Inflammatory macrophage treated with lipopolysaccharide for 1 hour (primary cell): ENCODE data around the gene TMEM256.

ENCODE experiments used
- DNase-seq, 2 donors: peaks; one replicate each; pipeline ENCODE4 v3.0.0-alpha.2; 2020 to 2022

The TMEM256 gene

DNA sequence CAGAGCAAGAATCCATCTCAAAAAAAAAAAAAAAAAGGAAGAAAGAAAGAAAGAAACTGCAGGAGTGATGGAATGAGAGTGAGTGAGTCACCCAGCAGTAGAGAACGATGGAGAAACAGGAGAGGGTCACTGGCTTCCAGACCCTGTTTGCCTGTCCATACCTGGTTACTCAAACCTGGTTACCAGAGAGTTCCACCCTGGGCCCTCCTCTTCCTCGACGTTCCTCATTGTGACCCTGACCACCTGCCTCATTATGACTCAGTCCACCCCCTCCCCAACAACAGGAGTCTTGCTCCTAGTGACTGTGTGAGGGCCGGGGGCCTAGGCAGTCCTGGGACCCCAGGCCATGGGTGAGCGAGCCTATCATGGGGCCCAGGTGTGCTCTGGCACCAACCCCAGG lies 24.7 kb upstream of the TMEM256 start, which contains the start of gene SPEM3:
Gene SPEM3 (plus strand): TSS at position 301 of the 400 bp plus-strand sequence. CDS start 46 bp downstream, at position 347.
- no peak for DNase-seq

- no peak for DNase-seq
Measured at GRCh38 chr17:7427549-7427948, 23.7 kb upstream of the TMEM256 start.

- no peak for DNase-seq
Measured at GRCh38 chr17:7426896-7427489, 23.1 kb upstream of the TMEM256 start.

- DNase-seq: no peak
Measured at GRCh38 chr17:7426203-7426863, 22.4 kb upstream of the TMEM256 start.

DNA sequence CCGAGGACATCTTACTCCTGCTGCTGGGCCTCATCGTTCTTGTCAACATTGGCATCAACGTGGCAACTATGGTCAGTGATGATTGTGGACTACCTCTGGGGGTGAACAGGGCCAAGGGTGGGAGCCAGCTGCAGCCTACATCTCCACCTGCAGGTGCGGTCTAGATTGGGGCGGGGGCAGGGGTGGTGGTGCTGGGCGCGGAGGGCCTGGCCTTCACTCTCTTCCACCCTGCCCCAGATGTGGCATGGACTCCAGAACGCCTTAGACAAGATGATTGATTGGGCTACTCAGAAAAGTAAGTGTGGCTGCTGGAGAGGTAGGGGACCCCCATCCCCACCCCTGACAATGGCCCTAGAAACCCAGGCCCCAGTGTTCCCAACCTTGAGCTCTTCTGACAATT lies 21.9 kb upstream of the TMEM256 start:
- no peak for DNase-seq

DNA sequence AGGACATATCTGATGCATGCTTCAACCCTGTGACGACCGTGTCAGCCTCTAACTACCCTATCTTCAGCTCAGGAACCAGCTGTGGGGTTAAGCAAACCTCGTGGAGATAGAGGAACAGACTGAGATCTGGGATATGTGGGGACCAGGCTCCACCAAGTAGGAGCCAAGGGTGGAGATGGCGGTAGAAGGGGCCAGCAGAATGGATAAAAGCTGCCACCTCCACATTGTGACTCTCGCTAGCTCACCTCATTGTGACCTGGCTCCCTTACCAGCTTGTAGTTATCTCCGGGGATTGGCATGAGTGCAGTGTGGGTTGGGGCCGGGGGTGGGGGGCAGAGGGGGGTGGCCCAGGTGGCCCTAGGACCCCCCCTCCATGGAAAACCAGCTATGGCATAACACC lies 21.4 kb upstream of the TMEM256 start, which contains the start of gene SPEM2:
Gene SPEM2 (plus strand): TSS at position 301 of the 400 bp plus-strand sequence. CDS start 73 bp downstream, at position 374.
- no peak for DNase-seq

GRCh38 chr17:7423679-7424078 lies 19.8 kb upstream of the TMEM256 start:
- no peak for DNase-seq

- DNase-seq: no peak
Measured at GRCh38 chr17:7421186-7421585, 17.3 kb upstream of the TMEM256 start.

DNA sequence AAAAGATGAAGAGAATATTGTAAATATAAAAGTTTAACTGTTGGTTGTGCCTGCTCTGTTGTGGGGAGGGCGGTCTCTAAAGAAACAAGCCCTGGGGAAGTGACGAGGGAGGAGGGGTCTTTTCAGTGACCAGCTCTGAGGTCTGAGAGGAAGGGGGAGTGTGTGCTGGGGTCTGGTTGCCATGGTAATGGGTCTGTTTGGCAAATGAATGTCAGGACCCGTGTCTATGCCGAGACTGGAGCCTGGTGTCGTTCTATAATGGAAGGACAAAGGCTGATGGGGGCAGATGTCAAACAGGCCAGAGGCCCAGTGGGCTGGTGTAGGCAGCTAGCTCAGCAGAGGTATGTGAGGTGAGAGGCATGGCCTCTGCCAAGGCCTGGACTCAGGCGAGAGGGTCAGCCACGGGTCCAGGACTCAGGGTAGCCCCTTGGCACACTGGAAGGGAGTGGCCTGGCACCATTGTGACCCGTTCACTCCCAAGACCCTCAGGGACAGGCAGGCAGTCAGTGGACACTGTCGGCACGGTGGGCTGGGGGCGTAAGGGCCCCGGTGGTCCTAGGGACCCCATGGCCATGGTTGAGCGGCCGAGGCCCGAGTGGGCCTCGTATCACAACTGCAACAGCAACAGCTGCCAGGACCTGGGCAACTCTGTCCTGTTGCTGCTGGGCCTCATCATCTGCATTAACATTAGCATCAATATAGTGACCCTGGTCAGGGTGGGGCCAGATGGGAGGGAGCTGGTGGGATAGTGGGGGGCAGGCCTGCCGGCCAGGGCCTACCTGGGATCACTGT lies 16.1 kb upstream of the TMEM256 start, which contains the start of gene SPEM1:
Gene SPEM1 (plus strand): TSS at position 506 of the 792 bp plus-strand sequence. CDS start 61 bp downstream, at position 567.
- no peak for DNase-seq

DNA sequence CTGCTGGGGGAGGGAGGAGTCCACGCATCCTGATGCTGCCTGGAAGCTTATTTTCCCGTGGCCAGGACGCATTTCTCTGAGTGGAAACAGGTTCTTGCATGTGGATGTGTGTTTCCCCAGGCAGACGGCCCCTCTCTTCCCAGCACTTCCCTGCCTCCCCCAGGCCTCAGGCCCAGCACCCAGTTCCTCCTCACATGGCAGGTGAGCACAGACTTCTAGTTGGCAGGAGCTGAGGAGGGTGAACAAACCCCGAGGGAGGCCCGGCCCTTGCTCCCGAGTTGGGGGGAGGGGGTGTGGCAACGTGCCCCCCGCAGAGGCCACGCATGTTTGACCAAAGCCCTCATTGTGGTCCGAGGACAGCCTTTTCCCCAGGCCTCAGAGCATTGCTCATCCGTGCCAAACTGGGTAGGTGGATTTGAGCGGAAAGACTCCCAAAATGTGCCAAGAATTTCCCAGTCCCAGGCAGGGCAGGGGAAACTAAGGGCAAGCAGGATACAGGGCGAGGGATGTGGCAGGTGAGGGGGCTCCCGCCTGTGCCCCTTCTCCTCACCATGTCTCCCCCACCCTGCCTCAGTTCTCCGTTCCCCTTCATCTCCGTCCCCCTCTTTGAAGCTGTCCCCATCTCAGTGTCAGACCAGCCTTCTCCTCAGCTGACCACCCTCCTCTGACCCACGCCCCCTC lies 14.7 kb upstream of the TMEM256 start:
- no peak for DNase-seq

- DNase-seq: no peak
Measured at GRCh38 chr17:7417056-7417655, 13.3 kb upstream of the TMEM256 start.

DNA sequence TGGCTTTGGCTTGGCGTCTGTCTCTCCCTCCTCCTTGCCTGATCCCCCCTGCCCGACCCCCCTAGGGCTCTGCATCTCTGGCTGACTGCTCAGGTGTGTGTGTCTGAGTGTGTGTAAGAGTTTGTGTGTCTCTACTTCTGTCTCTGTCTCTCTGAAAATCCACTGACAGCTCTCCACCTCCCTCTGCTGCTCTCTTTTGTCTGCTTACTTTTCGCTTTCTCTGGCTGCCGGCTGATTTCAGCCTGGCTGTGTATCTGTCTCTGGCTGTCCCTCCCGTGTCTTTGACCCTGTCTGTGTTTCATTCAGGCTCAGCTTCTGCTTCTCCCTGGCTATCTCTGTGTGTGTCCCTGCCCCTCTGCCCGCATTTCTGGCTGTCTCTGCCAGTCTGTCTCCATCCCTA lies 12.4 kb upstream of the TMEM256 start:
- no peak for DNase-seq

GRCh38 chr17:7415784-7416183 lies 11.9 kb upstream of the TMEM256 start:
- DNase-seq: no peak

- no peak for DNase-seq
Measured at GRCh38 chr17:7414837-7415236, 10.9 kb upstream of the TMEM256 start.

DNA sequence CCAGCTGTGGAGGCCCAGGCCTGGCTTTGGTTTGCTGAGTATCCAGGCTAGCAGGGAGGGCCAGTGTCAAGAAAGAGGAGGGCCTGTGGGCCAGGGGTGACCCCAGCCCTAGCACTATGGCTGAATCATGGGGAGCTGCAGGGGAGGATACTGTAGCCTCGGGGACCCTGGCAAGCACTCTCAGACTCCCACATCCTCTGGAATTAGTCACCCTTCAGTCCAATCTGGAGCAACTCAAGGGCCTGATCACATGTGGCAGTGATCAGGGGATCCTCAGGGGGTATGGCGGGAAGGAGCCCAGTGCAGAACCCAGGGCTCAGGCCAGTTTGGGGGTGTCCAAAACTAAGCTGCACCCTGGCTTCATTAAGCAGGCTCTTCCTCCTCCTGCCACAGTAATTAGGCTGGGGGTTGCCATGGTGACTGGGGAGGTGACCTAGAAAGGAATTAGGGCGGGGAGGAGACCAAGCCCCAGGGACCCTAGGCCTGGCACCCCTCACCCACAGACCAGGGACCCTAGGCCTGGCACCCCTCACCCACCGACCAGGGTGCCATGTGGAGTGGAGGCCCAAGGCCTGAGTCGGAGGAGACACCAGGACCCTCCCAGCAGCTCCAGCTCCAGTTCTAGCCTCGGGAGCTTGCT lies 9.6 kb upstream of the TMEM256 start:
- DNase-seq: no peak

- DNase-seq: no peak
Measured at GRCh38 chr17:7411427-7411750, 7.5 kb upstream of the TMEM256 start.

DNA sequence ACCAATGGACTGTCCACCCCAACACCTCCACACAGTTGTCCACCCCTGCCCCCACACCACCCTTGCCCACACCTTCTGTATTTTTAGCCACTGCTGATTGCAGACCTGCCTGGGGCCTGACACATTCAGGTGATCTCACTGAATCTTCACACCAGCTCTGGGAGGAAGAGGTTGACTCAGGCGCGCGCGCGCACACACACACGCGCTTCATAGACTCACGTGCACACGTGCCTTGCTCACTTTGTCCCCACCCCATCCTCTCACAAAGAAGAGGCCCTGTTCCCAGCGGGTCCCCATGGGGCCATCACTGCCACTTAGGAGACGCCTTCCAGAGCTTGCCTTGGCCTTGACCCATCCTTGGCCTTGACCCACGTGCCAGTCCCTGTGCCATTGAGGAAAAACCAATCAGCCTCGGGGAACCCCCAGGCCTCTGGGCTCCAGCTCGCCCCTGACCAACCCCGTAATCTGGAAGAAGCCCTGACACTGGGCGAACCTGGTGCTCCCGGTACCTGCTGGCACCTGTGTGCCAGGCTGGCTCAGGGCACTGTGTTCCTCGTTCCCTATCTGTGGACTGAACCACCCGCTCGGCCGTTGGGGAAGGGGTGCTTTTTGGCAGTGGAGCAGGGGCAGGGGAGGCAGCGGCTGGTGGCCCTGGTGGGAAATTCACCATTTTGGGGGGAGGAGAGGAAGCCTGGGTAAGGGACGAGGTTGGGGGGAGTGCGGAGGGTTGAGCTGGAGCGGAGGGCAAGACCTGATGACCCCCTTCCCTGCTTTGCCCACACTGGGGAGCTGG lies 6.9 kb upstream of the TMEM256 start:
- no peak for DNase-seq

DNA sequence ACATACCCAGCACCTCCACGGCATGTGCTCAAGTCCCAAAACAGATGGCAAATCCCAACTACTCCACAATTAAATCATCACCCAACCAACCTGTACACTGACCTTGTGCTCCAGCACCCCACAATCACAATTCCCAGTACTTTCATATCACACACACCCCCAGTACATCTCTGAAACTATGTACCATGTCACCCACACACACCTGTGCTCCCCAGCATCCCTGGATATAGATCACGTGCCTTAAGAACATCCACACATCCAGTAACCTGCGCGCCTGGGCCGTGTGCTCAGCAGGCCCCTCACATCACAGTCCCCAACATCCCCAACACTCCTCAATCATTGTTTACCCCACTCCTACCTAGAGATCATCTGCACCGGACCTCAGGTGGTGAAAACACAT lies 5.8 kb upstream of the TMEM256 start:
- DNase-seq: no peak

DNA sequence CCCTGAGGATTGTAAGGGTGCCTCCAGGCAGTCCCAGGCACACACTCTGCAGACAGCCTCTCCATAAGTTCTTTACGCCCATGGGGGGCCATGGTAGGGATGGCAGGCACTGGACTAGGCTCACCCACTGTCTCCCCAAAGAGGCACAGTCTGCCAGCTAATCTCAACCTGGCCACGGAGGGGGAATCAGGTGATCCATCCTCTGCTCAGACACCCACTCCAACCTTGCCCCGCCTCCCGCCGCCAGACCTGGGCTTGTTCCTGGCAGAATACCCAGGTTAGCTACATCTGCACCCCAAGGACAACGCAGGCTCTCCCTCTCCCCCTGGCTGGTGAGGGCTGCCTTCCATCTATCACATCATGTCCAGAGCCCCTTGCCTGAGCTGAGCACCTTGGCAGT lies 5.0 kb upstream of the TMEM256 start:
- no peak for DNase-seq

GRCh38 chr17:7408252-7408727 lies 4.4 kb upstream of the TMEM256 start:
- DNase-seq: no peak
